Stimulated activated naive CD4-positive, alpha-beta T cell (primary cell): Measurements from ENCODE around the gene UBFD1.
"Not testable (repeated sequence)": the region's sequence is repeated elsewhere in the genome, so short reads cannot be mapped to it uniquely, and the experiment has no call there.

Source experiments
- DNase-seq, 6 experiments: peaks; one replicate each; lab custom pipeline; 2025; lab: John Stamatoyannopoulos, UW

Gene UBFD1

DNA sequence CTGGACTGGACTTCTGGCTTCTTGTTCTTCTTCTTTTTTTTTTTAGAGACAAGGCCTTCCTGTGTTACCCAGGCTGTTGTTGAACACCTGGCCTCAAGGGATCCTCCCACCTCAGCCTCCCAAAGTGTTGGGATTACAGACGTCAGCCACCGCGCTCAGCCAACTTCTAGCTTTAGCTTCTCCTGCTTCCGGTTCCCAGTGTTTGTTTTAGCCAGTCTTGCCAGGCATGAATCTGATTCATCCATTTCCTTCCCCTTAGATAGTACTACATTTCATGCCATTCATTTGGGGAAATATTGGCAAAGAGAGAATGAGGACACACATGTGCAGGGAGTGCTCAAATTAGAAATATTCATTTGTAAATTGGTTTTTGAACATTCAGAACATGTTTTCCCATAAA, 50.7 kb downstream of the UBFD1 start:
- no peak for DNase-seq

- no peak for DNase-seq
Measured at GRCh38 chr16:23609929-23610328, 52.4 kb downstream of the UBFD1 start.

GRCh38 chr16:23610905-23611304, 53.4 kb downstream of the UBFD1 start:
- DNase-seq = not testable (repeated sequence)

- no peak for DNase-seq
Measured at GRCh38 chr16:23611936-23612335, 54.4 kb downstream of the UBFD1 start.

GRCh38 chr16:23615805-23616204, 58.3 kb downstream of the UBFD1 start:
- DNase-seq = no peak
